GM19395 (cell line): Measurements from ENCODE around the gene ZNF284.
A peak's percentile ranks its signal among the peaks of the same experiment; 100 is the strongest.
"Not testable (repeated sequence)": the region's sequence is repeated elsewhere in the genome, so short reads cannot be mapped to it uniquely, and the experiment has no call there.

Experiments used
- ATAC-seq: cut with Tn5 transposase; IDR thresholded peaks from one replicate; pipeline ENCODE4 v1.9.1; 2021; ENCODE audit warnings: mild to moderate bottlenecking, moderate library complexity; ENCODE audit not compliant: unreplicated experiment

ZNF284 gene

DNA sequence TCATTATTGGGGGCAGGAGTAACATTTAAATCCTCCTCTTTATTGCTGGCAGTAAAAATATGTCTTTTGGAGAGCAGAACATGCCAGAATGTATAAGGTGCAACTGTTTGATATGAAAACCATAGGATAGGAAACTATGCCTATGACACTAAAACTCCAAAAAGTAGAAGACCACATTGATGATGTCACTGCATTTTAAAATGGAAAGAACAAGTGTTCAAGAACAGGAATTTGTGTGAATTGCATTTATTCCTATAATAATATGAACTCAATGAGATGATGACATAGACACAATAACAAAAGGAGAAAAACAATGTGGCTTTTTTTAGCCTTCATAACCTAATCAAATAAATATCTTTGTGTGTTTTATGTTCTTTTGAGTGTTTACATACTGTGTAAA is 37.5 kb downstream of the ZNF284 start:
- ATAC-seq: no peak

DNA sequence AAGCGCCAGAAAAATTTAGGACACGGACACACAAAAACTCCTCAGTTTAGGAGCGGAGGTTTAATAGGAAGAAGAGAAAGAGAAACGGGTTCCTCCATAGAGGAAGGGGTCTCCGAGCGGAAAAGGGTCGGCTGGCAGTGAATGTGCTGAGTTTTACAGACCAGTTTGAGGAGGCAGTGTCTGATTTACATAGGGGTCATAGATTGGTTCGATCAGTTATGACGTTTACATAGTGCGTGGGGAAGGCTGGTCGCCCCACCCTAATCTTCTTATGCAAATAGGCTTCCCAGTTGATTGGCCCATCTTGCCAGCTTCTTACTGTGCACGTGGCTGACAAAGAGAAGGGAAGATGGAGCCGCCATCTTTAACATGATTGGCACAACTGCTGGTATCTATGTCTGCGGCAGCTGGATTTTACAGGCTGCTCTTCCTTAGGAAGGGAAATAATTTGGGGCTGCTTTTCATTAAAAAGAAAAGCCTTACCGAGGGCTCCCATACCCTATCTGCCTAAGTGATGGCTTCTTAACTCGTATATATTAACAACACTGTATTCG is 40.0 kb downstream of the ZNF284 start:
- no peak for ATAC-seq

DNA sequence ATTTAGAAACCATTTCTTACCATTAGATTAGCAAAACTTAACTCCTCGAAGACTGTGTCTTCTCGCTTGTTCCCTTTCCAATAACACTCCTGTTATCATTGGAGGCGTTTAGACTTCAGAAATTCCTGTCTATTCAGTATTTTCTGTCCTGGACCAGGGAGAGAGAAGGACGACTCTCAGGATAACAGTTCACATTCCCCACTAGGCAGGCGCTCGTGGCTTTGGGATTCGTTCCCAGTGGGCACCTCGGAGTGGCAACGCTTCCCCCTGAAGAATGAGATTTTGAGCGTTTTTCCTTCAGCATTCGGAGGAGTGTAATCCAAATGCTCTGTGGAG is 40.8 kb downstream of the ZNF284 start:
- peak; percentile 28 for ATAC-seq

DNA sequence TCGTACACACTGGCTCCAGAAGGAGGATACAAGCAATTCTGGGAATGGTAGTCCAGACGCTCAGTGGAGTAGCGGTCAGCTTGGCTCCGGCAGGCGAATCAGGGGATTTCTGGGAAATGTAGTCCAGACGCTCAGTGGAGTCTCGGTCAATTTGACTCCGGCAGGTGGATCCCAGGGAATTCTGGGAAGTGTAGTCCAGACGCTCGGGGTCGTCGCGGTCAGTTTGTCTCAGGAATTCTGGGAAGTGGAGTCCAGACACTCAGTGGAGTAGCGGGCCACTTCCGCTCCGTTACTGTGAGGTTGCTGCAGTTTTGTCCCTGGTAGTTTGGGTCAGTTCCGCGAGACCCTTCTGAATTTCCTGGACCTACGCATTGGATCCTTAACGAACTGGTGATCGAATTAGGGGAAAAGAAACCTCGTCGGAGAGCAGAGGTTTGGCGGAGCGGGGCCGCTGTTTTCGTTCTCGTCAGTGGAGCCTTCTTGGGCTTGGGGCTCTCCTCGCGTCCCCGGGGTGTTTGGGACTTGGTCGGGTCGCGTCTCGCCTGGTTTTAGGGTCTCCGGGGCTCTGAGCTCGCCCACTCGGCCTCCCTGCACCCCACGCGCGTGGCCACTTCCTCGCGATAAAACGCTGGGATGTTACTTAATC is 41.3 kb downstream of the ZNF284 start, which contains the start of gene ZNF225:
Gene ZNF225, plus strand, starts transcription at position 262 of the 646 bp plus-strand sequence. CDS start 2,429 bp downstream, outside the sequence.
- peak; percentile 87 for ATAC-seq

DNA sequence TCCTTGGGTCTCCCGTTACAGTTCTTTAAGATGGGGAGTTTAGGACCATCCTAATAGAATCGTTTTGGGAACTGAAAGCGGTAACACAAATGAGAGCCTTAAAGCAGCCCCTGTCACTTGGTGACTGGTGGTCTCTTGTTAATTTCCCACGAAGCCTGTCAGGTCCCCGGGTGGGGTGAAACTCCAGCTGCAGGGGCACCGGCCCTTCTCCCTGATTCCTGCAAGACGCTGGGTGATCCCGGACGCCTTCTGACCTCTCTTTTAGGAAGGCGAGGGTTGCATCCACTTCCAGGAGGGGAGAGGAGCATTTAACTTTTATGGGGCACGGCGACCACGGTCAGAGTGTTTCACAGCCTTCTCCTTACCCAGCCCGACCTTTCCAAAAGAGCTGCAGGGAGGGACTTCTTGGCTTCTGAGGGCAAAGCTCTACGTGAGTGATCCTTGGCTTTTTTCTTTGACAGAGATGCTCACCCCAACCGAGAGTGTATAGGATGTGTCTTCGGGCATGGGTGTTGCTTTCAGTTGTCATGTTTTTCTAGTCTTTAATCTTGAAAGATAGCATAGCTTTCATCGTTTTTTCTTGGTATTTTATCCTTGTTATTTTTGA is 41.9 kb downstream of the ZNF284 start:
- ATAC-seq: no peak

DNA sequence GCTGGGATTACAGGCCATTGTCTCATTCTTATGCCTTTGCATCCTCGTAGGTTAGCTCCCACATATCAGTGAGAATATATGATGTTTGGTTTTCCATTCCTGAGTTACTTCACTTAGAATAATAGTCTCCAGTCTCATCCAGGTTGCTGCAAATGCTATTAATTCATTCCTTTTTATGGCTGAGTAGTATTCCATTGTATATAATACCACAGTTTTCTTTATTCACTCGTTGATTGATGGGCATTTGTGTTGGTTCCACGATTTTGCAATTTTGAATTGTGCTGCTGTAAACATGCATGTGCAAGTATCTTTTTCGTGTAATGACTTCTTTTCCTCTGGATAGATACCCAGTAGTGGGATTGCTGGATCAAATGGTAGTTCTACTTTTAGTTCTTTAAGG is 49.2 kb downstream of the ZNF284 start:
- not testable (repeated sequence) for ATAC-seq

DNA sequence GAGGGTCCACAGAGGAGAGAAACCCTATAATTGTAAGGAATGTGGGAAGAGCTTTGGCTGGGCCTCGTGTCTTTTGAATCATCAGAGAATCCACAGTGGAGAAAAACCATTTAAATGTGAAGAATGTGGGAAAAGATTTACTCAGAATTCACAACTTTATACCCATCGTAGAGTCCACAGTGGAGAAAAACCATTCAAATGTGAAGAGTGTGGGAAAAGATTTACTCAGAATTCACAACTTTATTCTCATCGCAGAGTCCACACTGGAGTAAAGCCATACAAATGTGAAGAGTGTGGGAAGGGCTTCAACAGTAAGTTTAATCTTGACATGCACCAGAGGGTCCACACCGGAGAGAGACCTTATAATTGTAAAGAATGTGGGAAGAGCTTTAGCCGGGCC is 60.0 kb downstream of the ZNF284 start:
- ATAC-seq: no peak
